HG03571 (cell line): ENCODE results near the gene QKI.

Experiments
- ATAC-seq: cut with Tn5 transposase; IDR thresholded peaks from one replicate; pipeline ENCODE4 v1.9.1; 2021; ENCODE audit not compliant: unreplicated experiment

Gene QKI

DNA sequence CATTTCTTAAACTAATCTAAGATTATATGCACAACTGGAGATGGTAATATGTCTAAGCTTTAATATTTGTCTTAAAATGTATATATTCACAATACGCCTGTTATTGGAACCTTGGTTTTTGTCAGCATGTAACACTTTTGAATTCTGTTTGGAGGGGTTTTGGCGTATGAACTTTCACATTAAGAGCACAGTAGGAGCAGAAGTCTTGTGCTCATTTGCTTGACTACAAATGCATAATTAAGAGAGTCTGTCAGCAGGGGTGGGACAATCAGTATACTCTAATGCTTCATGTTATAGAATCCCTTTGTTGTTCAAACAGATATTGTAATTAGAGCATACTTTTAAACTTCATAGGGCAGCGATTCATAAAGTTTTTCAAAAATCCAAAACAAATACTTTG, 112.8 kb downstream of the QKI start:
- ATAC-seq: no peak

DNA sequence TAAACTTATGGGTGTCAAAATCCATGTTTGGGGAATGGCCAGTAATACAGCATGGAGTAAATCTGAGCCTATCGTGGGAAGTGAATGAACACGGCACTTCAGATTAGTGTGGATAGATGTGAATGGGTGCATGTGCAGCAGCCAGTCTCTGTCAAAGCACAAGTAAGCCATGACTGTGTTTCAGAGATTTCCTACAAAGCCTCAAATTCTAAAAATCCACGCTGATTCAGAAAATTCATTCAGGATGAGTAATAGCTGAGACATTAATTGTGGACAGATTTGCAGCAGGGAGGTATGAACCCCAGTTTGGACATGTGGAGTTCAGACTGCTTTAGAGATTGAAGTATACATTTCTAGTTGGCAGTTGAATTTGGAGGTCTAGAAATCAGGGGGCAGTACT, 115.1 kb downstream of the QKI start:
- no peak for ATAC-seq

DNA sequence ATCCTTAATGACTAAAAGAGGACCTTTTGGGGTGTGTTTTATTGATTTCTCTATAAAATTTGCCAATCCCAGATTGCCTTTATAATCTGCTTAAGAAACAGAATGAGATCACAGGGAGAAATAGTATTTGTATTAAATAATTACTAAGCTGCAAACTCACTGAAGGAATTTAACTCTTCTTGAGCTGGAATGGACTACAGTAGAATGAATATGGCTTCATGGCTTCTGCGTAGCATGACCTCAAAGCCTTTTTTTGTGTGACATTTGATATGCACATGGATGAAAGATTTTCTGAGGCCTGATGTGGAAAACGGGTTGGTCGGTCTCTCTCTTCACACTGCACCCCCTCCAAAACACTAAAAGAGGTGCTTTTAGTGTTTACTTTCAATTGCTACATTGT, 115.9 kb downstream of the QKI start:
- ATAC-seq: no peak

DNA sequence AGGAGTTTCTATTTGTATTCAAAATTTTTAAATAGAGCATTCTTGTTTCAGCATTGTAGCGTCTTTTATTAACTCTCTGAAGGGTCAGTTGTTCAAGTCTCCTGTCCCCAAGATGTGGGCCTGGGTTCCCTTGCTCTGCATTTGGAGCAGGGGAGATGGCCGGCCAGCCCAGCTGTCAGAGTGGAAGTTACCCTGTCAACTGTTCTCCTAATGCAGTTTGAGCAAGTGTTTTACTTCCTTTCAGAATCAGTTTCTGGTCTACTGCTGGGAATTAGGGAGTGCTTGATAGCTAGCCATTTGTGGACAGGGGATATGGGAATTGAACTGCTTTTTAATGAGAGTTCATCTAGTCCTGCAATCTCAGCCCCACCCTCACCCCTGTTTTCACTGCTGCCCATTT, 116.6 kb downstream of the QKI start:
- no peak for ATAC-seq

DNA sequence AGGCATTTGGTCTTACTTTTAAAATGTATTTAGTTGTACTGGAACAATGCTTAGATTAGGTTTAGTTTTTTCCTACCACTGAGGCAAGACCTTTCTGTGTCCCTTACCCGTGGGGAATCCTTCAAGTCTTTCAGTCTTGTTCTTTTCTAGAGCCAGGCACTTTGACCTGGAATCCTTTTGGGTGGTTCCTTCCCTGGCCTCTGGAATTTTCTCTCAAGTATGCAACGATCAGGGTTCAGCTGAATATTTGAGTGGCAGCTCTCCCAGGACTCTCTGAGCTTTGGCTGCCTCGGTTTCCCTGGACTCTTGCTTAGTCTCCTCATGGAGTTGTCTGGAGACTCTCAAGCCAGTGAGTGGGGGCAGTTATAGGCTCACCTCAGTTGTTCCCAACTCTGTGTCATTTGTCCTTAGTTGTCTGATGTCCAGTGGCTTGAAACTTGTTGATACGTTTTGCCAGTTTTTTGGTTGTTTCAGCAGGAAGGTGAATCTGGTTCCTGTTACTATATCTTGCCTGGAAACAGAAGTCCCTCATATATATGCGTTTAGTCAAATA, 118.1 kb downstream of the QKI start:
- no peak for ATAC-seq

DNA sequence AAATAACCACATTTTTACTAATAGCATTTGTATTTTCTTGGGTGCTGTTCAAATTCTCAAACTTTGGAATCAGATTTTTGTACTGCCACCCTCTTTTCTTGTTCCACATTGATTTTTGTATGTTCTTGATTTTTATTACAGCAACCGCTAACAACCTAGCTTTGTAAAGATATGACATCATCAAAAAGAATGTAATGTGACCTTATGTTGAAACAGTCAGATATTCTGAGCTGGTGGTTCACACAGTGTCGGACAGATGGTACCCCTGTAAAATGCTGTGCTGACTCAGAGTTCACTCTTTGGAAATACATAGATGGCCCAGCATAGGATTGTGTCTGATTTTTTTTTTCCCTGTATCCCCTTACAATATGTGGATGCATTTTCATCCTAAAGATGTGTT, 118.9 kb downstream of the QKI start:
- ATAC-seq: no peak

DNA sequence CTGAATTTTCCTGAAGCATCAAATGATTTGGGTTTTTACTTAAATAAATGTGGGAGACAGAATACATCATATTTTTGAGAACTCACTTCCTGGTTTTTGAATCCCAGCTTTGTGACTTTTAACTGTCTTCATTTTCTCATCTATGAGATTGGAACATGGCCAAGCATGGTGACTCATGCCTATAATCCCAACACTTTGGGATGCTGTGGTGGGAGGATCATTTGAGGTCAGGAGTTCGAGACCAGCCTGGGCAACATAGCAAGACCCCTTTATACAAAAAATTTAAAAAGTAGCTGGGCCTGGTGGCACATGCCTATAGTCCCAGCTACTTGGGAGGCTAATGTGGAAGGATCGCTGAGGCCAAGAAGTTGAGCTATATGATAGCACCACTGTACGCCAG, 122.3 kb downstream of the QKI start:
- no peak for ATAC-seq

DNA sequence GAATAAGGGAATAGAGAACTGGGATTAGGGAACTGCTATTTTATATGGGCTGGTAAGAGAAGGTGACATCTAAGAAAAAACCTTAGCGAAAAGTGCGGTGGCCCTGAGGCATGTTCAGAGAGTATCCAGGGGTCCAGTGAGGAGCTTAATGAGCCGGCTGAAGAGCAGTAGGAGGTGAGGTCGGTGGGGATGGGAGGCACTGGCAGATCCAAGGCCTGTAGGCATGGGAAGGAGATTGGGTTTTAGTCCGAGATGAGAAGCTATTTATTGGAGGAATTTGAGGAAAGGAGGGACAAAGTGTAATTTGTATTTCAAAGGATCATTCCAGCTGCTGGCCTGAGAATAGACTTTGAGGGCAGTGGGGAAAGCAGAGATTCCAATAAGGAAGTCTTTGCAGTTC, 123.8 kb downstream of the QKI start:
- ATAC-seq: no peak

DNA sequence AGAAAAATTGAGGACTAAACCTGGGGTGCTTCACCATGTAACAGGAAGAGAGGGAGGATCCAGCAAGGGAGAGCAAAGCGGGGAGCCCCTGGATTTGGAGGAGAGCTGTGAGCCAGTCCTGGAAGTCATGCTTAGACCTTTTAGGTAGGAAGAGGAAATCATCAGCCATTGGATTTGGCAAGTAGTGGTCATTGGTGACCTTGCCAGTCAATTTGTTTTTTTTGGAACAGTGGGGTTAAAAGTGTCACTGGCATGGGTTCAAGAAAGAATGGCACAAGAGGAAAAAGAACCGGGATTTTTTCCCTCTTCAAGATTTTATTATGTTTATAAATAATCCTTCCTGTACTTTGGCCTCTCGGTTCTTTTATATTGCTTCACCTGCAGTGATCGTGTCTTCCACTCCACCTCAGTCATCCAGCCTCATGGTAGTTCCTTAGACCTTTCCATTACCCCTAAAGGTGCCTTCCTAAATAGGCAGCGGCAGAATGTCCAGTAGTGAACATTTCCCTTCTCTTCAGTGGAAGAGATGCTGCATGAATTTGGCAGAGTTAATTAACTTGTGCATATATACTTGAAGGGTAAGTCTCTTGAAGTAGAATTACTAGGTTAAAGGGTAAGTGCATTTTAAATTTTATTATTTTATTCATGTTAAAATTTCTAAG, 124.7 kb downstream of the QKI start:
- ATAC-seq: no peak

DNA sequence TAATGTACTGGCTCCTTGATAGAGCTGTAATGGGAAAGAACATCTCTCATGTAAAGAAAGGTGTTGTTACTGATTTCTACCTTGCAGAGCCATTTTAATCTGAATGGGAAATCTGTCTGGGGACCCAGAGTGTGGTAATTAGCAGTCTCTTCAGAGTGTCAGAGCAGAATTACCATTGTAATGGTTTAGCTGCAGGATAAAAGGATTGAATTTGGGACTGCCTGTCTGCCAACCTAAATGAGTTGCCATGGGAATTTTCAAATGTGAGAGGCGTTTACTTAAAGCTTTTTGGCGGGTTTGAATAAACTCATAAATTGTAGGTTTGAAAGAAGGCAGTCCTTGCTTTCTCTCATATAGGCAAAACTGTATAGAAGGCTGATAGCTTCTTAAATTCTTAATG, 128.8 kb downstream of the QKI start:
- no peak for ATAC-seq

DNA sequence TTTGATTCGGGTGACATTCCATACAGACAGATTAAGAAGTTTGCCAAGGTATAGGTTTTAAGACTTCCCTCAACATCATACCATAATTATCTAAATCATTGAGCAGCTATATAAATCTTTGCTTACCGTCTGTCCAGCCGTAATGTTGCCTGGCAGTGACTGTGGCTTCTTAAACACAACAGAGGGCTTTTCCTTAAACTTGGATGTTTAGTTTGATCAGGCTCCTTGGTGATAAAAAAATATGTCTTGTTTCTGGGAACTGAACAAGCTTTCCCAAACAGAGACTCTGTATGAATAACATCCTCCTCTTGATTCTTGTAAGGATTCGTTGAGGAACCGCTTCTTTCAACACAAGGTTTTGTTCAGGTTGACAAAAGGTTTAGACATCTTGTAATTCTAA, 130.9 kb downstream of the QKI start:
- ATAC-seq: no peak

DNA sequence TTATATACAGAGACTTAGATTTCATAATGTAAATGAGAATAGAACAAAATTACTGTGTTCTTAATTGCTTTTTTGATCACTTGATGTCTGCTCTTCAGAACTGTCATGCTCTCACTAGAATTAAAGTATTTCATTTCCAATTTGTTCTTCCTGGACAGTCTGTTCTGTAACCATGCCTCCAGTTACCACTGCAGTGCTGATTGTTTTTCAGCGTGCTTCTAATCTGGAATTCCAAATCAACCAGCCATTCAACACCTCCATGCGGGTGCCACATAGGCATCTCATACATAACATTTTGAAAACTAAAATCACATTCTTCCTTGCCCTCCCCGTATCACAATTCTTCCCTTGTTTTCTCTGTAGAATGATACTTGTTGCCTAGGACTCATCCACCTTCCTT, 132.8 kb downstream of the QKI start:
- ATAC-seq: no peak

DNA sequence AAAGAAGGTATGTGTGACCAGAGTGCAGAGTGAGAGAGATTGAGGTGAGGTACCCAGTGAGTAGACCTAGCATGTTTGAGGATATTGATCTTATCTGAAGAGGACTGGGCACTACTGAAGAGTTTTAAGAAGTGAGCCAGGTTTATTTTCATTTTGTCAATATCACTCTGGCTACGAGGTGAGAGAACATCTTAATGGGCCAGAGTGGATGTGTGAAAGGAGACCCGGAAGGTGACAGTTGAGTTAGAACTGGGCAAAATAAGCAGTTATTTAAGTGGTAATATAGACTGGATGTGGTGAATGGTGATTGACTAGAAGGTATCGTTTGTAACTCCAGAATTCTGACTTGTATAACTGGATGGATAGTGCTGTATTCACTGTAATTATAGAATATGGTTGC, 134.1 kb downstream of the QKI start:
- ATAC-seq: no peak

DNA sequence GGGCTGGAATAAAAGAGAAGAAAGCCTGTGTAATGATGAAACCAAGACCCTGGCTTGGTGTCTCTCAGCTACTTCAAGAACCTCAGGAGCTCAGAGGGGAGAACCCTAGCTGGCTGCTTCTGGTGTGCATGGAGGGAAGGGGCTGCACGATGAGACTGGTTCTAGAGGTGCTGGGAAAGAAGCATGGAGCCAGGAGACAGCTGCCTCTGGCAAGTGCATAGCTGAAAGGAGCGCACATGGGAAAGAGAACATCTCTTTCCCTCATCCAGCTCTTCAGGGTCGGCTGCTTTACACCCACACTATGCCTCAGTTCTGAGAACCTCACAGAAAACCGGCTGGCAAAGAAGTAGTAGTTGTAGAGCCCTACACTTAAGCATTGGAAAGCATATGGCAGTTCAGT, 139.5 kb downstream of the QKI start:
- no peak for ATAC-seq

DNA sequence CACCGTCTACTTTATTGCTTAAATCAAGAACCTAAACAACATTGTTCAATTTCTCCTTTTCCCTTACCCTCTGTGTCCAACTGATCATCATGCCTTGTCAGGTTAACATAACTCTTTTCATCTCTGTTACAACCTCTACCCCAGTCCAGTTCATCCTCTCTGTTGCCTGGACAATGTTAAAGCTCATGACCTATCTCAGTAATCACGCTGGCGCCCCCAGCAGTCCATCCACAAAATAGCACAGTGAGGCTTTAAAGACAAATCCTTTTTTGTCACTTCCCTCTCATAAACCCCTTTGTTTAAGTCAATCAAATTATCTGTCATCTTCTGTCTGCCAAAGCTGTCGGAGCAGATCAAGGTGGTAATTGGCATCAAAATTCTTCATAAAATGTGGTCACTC, 140.1 kb downstream of the QKI start:
- no peak for ATAC-seq

DNA sequence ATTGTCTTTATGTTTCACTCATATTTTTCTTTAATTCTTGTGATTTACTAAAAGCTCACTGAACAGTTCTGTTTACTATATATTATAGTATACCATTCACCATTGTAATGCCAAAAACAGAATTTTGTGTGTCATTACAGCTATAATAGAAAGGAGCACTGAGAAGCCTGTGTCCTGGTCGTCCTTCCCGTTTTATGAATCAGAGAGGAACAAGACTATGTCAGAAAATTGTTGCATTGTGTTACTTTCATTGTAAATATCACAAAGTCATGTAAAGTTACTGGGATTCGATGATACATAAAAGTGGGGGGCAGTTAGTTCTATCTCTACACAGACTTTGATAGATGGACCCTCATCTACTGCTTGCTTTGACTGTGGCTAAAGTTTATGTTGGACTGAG, 145.1 kb downstream of the QKI start:
- ATAC-seq: no peak

DNA sequence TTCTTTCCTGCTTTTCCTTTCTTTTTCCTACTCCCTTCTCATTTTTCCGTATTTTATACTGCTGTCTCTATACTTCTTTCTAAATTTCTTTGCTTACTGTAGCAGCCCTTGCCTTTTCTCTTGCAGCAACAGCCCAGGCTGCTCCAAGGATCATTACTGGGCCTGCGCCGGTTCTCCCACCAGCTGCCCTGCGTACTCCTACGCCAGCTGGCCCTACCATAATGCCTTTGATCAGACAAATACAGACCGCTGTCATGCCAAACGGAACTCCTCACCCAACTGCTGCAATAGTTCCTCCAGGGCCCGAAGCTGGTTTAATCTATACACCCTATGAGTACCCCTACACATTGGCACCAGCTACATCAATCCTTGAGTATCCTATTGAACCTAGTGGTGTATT, 148.8 kb downstream of the QKI start:
- ATAC-seq: no peak

DNA sequence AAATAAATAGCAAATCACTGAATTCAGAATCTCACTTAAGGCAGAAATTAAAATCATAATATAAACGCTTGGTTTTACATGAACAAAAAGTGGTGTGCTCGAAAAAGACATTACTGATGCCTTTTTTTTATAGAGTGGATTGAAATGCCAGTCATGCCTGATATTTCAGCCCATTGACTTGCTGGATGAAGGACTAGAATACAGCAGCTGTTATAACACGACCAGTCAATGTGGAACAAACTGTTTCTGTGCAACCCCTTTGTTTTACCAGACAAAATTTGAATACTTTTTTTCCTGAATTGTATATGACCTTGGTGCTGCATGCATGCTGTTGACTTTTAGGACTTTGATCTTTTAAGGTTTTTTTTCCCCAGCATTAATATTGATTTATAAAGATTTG, 150.0 kb downstream of the QKI start:
- ATAC-seq: no peak

DNA sequence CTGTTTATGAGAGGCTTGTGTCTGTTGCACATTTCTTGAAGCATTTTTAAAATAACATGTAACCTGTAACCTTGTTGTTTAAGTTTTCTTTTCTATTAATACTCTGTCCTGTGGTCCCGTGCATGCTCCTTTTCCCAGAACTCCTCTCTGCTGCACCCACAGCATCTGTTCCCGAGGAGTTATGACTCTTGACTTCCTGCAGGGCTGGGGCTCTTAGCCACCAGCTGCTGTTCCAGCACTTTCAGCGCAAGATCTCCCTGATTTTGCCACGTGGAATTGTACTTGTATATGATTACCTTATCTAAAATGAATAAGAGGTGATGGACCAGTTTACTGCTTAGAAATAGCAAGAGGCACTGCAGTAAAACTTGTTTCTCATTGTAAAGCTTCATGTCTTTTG, 150.6 kb downstream of the QKI start:
- no peak for ATAC-seq

DNA sequence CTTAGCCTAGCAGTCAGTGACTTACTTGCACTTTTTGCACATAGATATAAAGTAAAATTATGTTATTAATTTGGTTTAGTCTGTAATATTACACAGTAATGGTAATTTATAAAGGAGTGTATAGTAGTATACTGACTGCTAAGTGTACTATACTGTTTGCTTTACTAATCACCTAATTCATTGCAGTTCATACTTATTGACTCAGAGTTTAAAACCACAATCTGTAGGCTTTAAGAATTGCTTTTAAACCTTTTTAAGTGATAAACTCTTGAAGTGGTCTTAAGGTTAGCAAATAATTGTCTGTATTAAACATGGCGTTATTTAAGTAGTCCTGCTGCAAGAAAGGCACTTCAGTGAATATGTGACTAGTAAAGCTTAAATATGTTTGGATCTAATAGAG, 151.5 kb downstream of the QKI start:
- ATAC-seq: no peak

DNA sequence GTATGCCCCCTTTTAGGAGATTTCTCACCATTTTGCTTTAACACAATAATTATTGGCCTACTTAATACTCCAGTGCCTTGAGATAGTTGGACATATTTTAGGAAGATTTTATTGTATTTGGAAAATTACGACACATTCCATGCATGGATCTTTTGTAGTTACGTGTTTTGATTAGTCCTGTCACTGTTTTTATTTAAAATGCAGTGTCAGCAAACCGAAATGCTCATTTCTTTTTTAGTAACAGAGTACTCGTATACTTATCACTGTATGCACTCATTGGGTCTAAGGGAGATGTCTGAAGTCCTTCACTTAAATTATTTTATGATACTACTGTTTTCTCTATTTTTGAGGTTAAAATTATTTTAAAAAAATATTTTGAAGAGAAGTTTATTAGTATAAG, 153.8 kb downstream of the QKI start:
- no peak for ATAC-seq

DNA sequence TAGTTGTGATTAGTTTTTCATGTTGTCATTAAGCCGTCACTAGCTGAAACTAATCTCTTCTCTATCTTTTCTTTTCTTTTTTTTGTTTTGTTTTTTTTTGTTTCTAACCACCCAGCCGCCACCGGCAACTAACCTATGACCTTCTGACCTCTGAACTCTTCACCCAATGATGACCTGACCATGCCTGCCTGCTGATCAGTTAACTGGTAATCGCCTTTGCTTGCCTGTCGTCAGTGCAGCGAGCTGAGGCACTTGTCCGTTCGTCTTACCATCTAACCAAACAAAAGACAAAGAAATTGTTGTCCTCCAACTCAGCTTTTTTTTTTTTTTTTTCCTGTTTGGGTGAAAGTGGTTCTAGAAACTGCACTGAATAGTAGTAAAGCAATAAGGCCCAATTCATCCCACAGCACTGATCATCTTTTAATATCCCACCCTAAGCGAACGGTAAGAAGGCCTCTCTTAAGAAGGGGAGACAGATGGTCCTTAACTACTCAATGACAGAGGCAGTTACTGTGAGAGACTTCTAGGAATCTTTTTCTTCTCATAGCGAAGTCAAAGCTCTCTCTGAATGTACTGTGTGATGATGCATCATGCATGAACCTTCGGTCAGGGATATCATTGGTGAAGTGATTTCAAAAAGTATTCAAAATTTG, 156.2 kb downstream of the QKI start:
- ATAC-seq: no peak

DNA sequence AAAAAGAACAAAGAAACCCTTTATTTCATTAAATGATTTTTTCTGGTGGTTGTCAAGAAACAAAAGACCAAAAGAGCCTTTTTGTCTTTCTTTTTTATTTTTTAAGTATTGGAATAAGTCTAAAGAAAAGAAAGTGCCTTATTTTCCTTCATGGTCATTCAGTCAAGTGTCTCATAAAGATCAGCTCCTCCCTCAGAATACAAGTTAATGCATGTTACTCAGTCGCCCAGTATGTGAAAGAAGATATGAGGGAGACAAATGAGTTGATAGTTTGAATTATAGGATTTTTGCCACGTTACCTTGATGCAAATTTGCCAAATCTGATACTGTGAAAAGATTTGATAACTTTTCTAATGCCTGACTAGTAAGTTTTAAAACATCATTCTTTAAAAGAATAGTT, 157.2 kb downstream of the QKI start:
- ATAC-seq: no peak
